ENCODE measurements around the gene OLFM1.

The OLFM1 gene

GRCh38 chr9:135090081-135090480 is 2.6 kb downstream of the OLFM1 start:
- DNase-seq (ENCODE audit: low spot score), result no peak

- DNase-seq (ENCODE audit: low spot score), result no peak
Observed at GRCh38 chr9:135090547-135090946, 3.1 kb downstream of the OLFM1 start.

DNA sequence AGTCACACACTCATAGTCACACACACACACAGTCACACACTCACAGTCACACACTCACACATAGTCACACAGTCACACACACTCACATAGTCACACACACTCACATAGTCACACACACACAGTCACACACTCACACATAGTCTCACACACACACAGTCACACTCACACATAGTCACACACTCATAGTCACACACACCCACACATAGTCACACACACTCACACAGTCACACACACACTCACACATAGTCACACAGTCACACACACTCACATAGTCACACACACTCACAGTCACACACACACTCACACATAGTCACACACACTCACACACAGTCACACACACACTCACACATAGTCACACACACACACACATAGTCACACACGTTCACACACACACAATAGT is 4.1 kb downstream of the OLFM1 start:
- no peak for DNase-seq (ENCODE audit: low spot score)

- no peak for DNase-seq (ENCODE audit: low spot score)
Observed at GRCh38 chr9:135093111-135093510, 5.6 kb downstream of the OLFM1 start.

GRCh38 chr9:135093911-135094584 is 6.6 kb downstream of the OLFM1 start:
- no peak for DNase-seq (ENCODE audit: low spot score)

GRCh38 chr9:135095470-135096407 is 8.3 kb downstream of the OLFM1 start:
- DNase-seq (ENCODE audit: low spot score), result no peak

DNA sequence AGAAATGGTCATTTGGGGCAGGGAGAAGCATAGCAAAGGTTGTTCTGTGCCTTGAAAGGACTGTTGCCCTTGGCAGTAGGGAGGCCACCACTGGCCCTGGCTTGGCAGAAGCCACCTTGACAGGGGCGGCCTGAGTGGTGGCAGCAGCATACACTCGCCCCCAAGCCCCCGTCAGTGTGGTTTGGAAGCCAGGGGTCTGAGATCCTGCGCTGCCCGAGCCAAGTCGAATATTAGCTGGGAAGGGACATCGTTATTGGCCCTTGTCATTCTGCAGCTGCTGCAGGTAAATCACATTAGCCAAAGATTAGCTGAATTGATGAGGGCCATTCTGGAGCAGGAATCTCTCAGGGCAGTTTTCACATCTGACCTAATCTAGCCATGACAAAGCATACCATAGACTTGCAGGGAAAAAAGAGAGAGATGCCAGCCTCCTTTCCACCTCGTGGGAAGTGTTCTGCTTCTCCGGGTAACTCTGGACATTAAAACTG is 9.0 kb downstream of the OLFM1 start:
- no peak for DNase-seq (ENCODE audit: low spot score)

DNA sequence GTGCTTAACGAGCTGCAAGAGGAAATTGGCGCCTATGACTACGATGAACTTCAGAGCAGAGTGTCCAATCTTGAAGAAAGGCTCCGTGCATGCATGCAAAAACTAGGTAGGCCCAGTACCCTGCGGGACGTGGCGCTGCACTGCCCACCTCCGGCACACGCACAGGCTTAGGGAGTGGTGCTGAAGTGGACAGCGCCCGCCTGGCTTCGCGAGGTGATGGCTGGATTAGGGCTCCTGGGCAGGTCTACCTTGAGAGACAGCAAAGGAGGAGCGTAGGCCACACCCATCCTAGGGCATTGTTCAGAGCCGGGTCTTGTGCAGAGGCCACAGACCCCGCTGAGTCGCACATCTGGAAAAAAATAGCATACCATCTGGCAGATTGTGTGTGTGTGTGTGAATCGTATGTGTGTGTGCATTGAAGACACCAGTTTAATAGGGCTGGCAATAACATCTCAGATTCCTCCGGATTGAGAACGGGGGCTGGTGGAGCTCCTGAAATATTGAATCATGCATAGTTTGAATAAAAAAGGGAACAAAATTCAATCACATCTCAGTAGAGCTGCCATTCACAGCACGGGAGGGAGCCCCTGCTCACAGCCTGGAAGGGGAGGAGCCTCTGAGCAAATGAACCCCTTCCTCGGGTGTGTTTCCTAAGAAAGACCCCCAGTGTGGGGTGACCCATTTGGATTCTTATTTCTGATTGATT is 11.1 kb downstream of the OLFM1 start:
- DNase-seq (ENCODE audit: low spot score), result no peak

DNA sequence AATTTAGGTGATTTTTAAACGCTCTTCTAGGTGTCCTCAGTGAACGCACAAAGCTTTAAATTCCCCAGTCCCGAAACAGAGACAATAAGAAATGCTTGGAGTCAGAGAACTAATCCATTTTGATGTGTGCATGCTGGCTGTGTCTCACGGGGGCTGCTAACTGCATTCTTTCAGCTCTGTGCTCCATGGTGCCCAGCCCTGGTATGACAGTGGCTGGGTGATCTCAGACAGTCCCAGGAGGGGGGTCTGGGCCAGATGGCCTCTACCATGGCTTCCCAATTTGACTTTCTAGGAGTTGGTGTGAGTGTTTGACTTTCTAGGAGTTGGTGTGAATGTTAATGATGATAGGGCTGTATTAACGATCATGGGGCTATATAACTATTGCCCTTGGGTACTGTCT is 12.1 kb downstream of the OLFM1 start:
- DNase-seq (ENCODE audit: low spot score), result no peak

- DNase-seq (ENCODE audit: low spot score), result no peak
Observed at GRCh38 chr9:135100241-135100681, 12.8 kb downstream of the OLFM1 start.

- no peak for DNase-seq (ENCODE audit: low spot score)
Observed at GRCh38 chr9:135100725-135101410, 13.4 kb downstream of the OLFM1 start.

- DNase-seq (ENCODE audit: low spot score), result no peak
Observed at GRCh38 chr9:135101486-135101885, 14.0 kb downstream of the OLFM1 start.

DNA sequence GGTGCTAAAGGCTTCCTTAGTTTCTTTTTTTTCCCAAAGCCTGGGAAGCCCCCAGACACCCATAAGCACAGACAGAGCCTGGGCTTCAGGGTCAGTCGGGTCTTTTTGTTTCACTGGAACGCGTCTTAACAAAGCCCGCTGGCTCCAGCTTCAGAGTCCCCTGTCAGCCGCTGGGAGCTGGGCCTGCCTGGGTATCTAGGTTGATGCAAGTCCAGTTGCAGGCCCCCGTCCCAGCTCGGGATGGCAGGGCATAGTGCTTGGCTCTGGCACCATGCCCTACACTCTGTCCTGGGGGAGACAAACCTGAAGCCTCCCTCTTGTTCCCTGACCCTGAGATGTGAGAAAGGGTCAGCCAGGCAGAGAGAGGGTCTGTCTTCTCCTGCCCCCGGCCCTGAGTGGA is 14.5 kb downstream of the OLFM1 start:
- DNase-seq (ENCODE audit: low spot score), result no peak

- no peak for DNase-seq (ENCODE audit: low spot score)
Observed at GRCh38 chr9:135102331-135102730, 14.9 kb downstream of the OLFM1 start.

DNA sequence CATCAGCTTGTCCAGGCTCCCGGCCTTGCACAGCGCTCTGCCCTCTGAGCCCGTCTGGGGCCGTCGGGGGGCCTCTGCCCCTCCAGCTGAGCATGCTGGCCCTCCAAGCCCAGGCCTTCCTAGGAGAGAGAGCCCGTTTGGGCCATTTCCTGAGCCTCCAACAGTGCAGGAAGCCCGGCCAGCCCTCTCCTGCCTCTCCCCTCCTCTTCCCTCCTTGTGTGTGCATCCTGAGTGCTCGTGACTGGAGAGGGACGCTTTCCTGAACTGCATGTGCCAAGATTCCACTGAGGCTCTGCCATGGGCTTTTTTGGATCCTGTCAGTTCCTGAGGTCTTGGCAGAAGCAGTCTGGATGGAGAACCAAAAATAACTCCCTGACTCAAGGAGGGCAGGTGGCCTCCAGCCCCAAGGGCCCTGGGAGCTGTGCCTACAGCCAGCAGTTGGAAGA is 15.6 kb downstream of the OLFM1 start:
- no peak for DNase-seq (ENCODE audit: low spot score)

DNA sequence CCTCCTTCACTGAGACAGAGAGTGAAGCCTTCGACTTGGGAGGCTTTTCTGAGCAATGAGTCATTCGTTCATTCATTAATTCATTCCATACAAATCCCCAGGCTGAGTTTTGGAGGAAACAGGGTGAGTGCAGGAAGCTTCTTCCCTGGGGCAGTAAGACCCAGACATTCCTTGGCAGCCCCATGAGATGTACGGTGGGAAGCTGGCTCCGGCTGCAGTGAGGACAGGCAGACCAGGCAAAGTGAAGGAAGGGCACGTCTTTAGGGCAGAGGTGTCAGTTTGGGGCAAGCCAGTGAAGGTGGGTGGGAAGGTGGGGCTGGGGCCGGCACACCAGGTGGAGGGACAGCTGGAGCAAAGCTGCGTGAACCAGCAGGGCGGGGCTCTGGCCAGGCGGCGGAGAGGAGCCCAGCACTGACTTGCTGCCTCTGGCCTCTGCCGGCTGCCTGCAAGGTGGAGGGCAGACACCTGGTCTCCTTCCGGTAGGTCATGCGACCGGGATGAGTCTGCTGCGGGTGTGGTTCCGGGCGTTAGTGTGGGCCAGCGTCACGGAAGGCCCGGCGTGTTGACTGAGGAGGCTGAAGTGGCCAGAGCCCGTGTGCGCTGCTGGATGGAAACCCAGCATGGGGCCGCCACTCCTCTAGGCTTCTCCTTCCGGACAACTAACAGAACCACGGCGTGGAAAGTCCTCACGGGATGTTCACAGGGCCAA is 16.6 kb downstream of the OLFM1 start:
- no peak for DNase-seq (ENCODE audit: low spot score)

GRCh38 chr9:135104761-135105160 is 17.3 kb downstream of the OLFM1 start:
- DNase-seq (ENCODE audit: low spot score), result no peak

DNA sequence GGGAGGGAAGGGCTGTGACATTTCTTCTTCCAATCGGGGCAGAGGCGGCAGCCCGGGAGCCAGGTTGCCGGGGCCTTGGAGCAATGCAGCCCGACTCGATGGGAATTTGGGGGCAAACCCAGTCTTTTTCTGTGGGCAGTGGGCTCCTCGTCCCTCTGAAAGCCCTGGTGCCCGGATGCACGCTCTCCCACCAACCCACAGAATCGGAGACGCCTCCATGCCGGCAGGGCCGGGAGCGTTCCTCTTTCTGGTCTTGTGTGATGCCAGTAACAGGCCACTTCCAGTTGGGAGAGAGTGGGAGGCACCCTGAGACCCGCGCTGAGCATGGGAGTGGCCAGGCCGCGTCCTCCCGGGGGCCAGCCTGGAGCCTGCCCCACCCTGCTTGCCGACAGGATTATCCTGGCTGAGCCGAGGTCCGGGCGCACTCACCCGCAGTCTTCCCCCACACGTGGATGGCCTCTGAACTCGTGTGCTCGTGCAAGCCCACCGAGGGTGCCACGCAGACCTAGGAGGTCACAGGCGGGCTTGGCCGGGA is 17.8 kb downstream of the OLFM1 start:
- DNase-seq (ENCODE audit: low spot score), result no peak

DNA sequence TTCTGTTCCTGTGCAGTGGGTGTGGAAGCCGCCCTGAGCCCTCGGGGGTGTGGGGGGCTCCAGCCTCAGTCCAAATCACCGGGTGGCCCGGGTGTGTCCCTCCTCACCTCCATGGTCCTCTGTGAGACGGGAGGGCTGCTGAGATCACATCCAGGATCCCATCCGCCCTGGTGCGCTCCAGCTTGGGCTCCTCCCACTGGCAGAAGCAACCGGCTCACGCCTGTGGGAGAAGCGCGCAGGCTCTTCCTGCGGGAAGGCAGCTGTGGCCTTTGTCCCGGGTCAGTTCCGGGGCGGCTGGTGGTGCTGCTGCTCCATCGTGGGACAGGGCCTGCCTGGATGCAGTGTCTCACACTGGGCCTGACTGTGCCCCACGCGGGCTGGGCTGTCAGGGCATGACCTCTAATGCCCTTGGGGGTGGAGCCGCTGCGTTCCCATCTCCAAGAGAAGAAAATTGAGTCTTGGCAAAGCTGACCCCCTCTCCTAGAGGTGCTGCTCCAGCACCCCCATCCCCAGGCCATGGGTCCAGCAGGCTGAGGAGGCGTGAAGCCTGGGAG is 18.5 kb downstream of the OLFM1 start:
- DNase-seq (ENCODE audit: low spot score), result no peak

GRCh38 chr9:135106551-135107270 is 19.2 kb downstream of the OLFM1 start:
- no peak for DNase-seq (ENCODE audit: low spot score)

All from CD4-positive, alpha-beta T cell treated with Interleukin-6 at 100 ng/mL for 8 hours (primary cell).